Osteocyte (in vitro differentiated cells): Measurements from ENCODE around the gene OR13J1. TPM values are rescaled to one million over a fixed set of nuclear protein-coding genes. Genes with fewer than 3 reads are reported as not detected.

Experiments used
- DNase-seq: peaks from one replicate; pipeline ENCODE4 v3.0.0; 2021; ENCODE audit warnings: mixed read lengths; ENCODE audit not compliant: unreplicated experiment; ENCODE audit errors: extremely low spot score
- H3K27ac Mint-ChIP-seq: one replicate; pipeline ENCODE4 v1.8.0; 2021; ENCODE audit warnings: mild to moderate bottlenecking, mixed read lengths; ENCODE audit not compliant: unreplicated experiment
- H3K27me3 Mint-ChIP-seq: one replicate; pipeline ENCODE4 v1.8.0; 2021; ENCODE audit warnings: mixed read lengths; ENCODE audit not compliant: unreplicated experiment
- H3K36me3 Mint-ChIP-seq: one replicate; pipeline ENCODE4 v1.8.0; 2021; ENCODE audit warnings: mixed read lengths; ENCODE audit not compliant: unreplicated experiment
- H3K4me1 Mint-ChIP-seq: one replicate; pipeline ENCODE4 v1.8.0; 2021; ENCODE audit warnings: mixed read lengths; ENCODE audit not compliant: unreplicated experiment
- H3K4me3 Mint-ChIP-seq: one replicate; pipeline ENCODE4 v1.8.0; 2021; ENCODE audit warnings: mild to moderate bottlenecking, moderate library complexity, mixed read lengths; ENCODE audit not compliant: unreplicated experiment
- H3K9me3 Mint-ChIP-seq: one replicate; pipeline ENCODE4 v1.8.0; 2021; ENCODE audit warnings: mixed read lengths; ENCODE audit not compliant: unreplicated experiment
- total RNA-seq: library from RNA; stranded (reverse); gene quantifications from 2 replicates; pipeline ENCODE4 v1.2.1, GENCODE V29; 2021
- TF ChIP-seq, protein P1 (sequence below): fragments of 200-600 bp; sonication (generic); IDR thresholded peaks from 2 replicates; pipeline ENCODE4 v1.5.0; 2021; ENCODE audit warnings: antibody characterized with exemption, mild to moderate bottlenecking, moderate library complexity

The OR13J1 gene
- total RNA-seq, 1 donor from 2014 or later = not detected

- Mint-ChIP-seq H3K4me1 (peaks cover 29% of the 10 kb centered on the region), H3K27me3 (peaks cover 2% of the 10 kb centered on the region), H3K4me3 (peak overlapping the region; percentile 11), H3K27ac (no peak overlapping the region), H3K9me3 (no peaks in the 10 kb centered on the region), H3K36me3 (no peaks in the 10 kb centered on the region)
- TF ChIP-seq, protein P1, sequence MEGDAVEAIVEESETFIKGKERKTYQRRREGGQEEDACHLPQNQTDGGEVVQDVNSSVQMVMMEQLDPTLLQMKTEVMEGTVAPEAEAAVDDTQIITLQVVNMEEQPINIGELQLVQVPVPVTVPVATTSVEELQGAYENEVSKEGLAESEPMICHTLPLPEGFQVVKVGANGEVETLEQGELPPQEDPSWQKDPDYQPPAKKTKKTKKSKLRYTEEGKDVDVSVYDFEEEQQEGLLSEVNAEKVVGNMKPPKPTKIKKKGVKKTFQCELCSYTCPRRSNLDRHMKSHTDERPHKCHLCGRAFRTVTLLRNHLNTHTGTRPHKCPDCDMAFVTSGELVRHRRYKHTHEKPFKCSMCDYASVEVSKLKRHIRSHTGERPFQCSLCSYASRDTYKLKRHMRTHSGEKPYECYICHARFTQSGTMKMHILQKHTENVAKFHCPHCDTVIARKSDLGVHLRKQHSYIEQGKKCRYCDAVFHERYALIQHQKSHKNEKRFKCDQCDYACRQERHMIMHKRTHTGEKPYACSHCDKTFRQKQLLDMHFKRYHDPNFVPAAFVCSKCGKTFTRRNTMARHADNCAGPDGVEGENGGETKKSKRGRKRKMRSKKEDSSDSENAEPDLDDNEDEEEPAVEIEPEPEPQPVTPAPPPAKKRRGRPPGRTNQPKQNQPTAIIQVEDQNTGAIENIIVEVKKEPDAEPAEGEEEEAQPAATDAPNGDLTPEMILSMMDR = no peak
- DNase-seq = no peak
These were observed 42.7 kb downstream of the OR13J1 start for GRCh38 chr9:35827486-35827885.

DNA sequence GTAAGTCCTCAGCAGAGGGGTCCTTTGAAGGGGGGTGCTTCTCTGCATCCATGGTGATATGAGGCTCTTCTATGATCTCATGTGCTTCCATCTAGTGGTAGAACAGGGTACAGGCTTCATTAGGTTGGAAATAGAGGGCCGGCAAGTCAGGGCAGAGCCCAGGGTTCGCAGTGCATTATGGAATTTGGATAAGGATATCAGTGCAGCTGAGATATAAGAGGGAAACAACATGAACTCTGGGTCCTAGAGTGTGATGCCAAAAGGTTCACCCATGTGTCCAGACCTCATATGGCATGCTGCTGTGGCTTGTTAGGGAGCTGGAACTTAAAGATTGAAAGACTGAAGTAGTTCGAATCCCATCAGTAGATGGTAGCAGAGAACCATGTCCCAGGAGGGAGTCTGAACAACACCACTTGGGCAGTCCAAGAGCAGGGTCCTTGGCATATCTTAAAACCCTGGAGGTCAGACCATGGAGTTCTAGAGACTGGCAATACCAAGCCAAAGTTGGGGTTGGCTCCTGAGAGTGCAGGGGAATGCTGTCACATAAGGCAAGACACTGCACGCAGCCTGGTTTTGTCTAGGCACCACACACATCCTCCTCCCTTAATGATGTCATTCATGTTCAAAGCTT lies 44.0 kb downstream of the OR13J1 start:
- Mint-ChIP-seq H3K27ac (peak overlapping the region; percentile 7), H3K4me3 (no peak overlapping the region), H3K27me3 (peaks cover 2% of the 10 kb centered on the region), H3K9me3 (no peaks in the 10 kb centered on the region), H3K36me3 (no peaks in the 10 kb centered on the region), H3K4me1 (peaks cover 29% of the 10 kb centered on the region)
- TF ChIP-seq, protein P1 = peak; percentile 79
- DNase-seq = no peak

DNA sequence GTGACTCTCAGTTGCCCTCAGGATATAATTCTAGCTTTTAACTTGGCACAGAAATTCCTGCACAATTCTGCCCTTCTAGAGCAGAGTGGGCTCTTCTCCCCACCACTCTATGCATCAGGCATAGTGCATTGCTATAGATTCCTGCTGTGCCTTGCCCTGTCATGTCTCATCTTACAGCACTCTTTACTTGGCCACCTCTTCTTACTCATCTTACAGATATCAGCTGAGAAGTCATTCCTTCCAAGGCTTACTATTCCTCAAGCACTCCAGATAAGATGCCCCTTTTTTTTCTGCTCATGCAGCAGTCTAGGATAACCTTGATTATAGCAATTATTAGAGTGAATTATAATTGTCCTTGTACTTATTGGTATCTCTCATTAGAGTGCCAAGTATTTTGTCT lies 47.3 kb downstream of the OR13J1 start:
- Mint-ChIP-seq H3K4me1 (peaks cover 7% of the 10 kb centered on the region), H3K9me3 (no peaks in the 10 kb centered on the region), H3K27me3 (peaks cover 3% of the 10 kb centered on the region), H3K36me3 (no peaks in the 10 kb centered on the region), H3K4me3 (no peak overlapping the region), H3K27ac (no peak overlapping the region)
- no peak for DNase-seq
- TF ChIP-seq, protein P1 = no peak

- DNase-seq = no peak
- Mint-ChIP-seq H3K27ac (no peak overlapping the region), H3K27me3 (peaks cover 5% of the 10 kb centered on the region), H3K36me3 (no peaks in the 10 kb centered on the region), H3K9me3 (no peaks in the 10 kb centered on the region), H3K4me1 (peaks cover 12% of the 10 kb centered on the region), H3K4me3 (no peak overlapping the region)
- TF ChIP-seq, protein P1 = no peak
These were observed 50.1 kb downstream of the OR13J1 start for GRCh38 chr9:35820076-35820475.

Other genes starting within 250 kb of the OR13J1 start
- not detected in 2 replicates for gene SIT1, start 219.5 kb downstream of the OR13J1 start, total RNA-seq
- 14,337 and 15,426 TPM in 2 replicates for gene RMRP, start 212.4 kb downstream of the OR13J1 start, total RNA-seq
- gene CCDC107, start 212.1 kb downstream of the OR13J1 start, total RNA-seq = 30.0 and 31.3 TPM in 2 replicates
- 0.86 and 1.6 TPM in 2 replicates for gene ARHGEF39, start 205.2 kb downstream of the OR13J1 start, total RNA-seq
- not detected in 2 replicates for gene CA9, start 196.5 kb downstream of the OR13J1 start, total RNA-seq
- gene TPM2, start 180.5 kb downstream of the OR13J1 start, total RNA-seq = 476 and 515 TPM in 2 replicates
- gene TLN1, start 138.2 kb downstream of the OR13J1 start, total RNA-seq = 433 and 439 TPM in 2 replicates
- gene CREB3, start 137.7 kb downstream of the OR13J1 start, total RNA-seq = 39.0 and 45.4 TPM in 2 replicates
- 64.0 and 69.8 TPM in 2 replicates for gene GBA2, start 121.2 kb downstream of the OR13J1 start, total RNA-seq
- gene RGP1, start 121.1 kb downstream of the OR13J1 start, total RNA-seq = 35.9 and 38.4 TPM in 2 replicates
- 0.56 TPM in 1 of 2 replicates, not detected in the other for gene MSMP, start 116.1 kb downstream of the OR13J1 start, total RNA-seq
- gene NPR2, start 78.8 kb downstream of the OR13J1 start, total RNA-seq = 26.8 and 28.1 TPM in 2 replicates
- gene SPAG8, start 58.1 kb downstream of the OR13J1 start, total RNA-seq = 2.4 TPM in 2 replicates
- gene HINT2, start 55.4 kb downstream of the OR13J1 start, total RNA-seq = 35.4 and 36.0 TPM in 2 replicates
- not detected in 2 replicates for gene FAM221B, start 41.7 kb downstream of the OR13J1 start, total RNA-seq
- gene TMEM8B, start 41.2 kb downstream of the OR13J1 start, total RNA-seq = 25.6 and 29.9 TPM in 2 replicates
- 3.0 and 3.7 TPM in 2 replicates for gene HRCT1, start 35.8 kb upstream of the OR13J1 start, total RNA-seq
- 0.56 TPM in 1 of 2 replicates, not detected in the other for gene SPAAR, start 39.1 kb upstream of the OR13J1 start, total RNA-seq
- gene OR2S2, start 87.8 kb upstream of the OR13J1 start, total RNA-seq = not detected in 2 replicates
- gene RECK, start 166.5 kb upstream of the OR13J1 start, total RNA-seq = 25.7 and 27.1 TPM in 2 replicates